GM19240 (cell line): ENCODE data around the gene SS18.

Experiments
- DNase-seq: peaks from one replicate; pipeline ENCODE4 v3.0.0; 2011; ENCODE audit warnings: low spot score; ENCODE audit not compliant: insufficient read length

Gene SS18

DNA sequence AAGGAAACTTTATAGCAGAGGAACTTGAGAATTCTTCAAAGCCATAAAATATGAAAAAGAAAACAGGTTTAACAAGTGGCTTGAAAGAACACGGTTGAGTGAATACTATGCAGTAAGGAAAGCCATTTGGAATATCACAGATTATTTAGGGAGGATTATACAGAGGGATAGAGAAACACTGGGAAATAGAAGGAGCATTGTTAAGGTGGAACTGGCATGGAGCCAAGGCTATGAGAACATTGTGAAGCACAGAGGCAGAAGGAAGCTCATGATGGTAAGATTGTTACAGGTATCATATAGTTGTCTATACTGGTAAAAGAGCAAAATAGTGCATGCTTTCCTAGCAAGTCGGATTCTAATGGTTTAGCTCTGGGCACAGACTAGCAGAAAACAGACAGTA, 87.1 kb downstream of the SS18 start:
- DNase-seq = no peak

DNA sequence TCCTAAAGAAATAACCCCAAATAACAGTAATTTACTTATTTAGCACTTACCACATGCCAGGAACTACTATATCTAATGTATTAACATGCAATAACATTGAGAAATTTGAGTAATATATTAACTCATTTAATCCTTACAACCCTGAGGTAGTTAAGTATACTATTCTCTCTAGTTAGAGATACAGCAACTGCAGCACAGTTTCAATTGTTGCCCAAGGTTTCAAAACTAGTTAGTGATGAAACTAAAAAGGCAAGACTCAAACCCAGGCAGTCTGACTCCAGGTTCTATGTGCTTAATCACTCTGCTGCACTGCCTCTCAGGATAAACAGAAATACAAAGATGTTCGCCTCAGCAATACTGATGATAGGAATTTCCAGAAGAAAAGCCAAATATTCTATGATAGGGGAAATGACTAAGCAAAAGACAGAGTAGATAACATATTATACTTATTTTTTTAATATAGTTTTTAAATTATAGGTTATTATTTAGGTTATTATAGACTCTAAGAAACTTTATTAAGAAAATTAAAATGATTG, 88.0 kb downstream of the SS18 start:
- DNase-seq = no peak

DNA sequence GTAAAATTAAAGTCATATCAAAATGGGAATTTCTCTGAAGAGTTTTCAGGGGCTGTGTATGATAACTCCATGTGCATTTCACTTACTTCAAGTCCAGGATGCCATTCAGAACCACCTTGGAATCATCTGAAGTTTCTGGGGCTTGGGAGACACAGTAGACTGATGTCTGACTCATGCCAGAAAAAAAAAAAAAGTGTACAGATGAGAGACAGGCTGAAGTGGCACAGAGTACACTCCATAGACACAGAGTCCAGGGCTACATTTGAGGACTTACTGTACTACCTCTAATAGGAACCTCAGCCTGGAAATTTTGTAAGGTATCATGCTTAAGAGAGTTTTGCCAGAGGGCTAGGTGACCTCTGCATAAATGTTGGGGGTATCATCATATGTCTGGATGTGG, 92.0 kb downstream of the SS18 start:
- no peak for DNase-seq

DNA sequence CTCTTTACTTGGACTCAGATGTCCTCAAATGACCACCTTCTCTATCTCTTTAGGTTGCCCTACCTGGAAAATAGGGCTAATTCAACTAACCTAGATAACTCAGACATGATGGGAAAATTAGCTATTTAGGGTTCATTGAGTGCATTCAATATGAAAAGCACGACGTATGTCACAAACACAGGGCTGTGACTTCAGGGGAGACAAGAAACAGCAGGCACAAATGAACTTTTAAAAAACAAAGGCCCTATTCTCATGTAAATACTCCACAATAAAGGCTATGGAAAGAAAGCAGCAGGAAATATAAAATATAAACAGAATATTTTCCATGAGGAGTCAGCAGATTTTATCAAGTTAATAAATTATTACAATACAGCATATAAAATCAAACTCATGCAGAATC, 97.8 kb downstream of the SS18 start:
- no peak for DNase-seq

DNA sequence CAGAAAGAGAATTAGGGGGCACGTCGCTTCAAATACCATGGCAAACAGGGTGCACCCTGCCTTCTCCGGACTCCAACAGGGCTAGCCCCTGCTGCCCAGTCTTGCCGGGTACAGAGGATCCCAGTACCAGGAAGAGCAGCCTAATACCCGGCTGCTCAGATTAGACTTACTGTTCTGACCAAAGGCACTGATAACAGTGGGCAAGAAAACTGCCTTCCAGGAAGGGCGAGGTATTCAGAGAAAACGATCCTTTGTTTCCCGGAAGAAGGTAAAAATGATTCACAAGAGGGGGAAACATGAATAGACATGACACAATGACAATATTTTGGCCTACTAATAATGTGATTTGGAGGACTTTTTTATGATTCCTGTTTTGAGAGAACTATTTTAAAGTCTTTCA, 99.9 kb downstream of the SS18 start:
- no peak for DNase-seq

DNA sequence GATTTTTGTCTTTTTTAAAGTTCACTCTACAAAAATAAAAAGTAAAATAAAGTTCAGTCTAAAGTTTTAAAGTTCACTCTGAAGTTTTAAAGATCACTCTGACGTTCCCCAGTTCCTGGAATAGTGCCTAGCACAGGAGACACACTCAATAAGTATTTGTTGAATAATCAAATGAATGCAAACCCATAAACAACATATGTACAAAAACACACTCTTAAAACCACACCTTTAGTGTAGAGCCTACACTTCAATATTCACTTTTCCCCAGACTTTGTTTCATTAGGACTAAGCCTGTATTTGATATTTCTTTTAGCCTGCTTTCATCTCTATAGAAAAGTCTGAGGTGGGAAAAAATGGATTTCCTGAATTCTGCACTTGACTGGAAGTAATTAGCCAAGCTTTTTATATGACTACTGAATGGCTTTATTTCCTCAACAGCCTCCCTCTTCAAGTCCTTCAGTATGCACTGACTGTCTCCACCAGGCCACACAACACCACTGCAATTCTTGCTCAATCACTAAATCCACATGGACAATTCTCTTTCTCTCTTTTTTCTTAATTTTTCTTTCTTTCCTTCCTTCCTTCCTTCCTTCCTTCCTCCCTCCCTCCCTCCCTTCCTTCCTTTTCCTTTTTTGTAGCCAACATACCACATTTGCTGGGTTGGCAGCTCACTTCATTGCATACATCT, 104.6 kb downstream of the SS18 start:
- DNase-seq = no peak

DNA sequence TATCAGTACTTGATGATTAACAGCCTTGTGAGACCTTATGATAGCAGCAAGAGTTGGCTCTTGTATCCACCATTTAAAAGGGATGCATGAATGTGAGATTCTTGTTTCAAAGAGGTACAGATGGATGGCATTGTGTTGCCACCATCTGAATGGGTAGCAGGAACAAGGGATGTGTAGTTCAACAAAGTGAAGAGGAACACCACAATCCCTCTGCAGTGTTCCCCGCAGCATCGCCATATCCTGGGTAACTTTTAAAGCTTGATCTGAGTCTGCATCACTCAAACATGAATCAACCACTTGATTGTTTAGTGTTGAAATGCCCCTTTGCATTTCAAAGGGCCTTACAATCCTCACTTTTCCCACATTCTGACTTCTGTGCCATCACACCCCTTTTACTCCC, 106.7 kb downstream of the SS18 start:
- DNase-seq = no peak

DNA sequence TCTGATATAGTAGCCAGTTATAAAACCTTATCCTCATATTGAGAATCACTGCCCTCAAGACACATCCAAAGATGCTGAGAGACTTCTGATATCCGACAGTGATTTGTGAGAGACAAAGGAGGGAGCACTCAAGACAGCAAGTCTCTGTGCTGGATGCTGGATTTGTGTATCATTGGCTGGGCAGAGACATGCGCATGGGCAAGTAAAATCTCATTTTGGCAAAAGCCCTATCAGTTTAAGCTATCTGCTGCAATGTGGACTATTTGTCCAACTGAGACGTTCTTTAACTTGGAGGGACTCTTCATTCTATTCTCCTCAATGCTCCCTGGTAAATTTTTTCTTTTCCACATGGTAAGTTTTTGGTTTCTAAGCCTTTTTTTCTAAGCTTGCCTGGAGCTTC, 107.5 kb downstream of the SS18 start:
- no peak for DNase-seq

DNA sequence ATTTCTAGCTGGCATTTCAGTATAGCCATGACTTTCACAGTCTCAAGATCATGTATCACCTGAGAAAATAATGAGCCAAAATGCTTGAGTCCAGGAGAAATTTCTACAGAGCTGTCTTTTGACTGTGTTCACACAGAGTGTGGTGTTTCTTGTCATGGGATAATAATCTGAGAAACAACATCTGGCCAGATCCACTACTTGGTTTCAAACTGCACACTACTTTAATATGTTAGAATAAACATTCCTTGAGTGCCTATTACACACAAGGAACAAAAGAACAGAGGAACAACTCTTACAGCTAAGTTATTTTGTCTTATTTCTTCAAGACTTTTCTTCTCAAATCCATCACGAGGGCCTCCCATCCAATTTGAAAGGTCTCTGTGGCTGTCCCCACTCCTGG, 108.3 kb downstream of the SS18 start:
- DNase-seq = no peak

DNA sequence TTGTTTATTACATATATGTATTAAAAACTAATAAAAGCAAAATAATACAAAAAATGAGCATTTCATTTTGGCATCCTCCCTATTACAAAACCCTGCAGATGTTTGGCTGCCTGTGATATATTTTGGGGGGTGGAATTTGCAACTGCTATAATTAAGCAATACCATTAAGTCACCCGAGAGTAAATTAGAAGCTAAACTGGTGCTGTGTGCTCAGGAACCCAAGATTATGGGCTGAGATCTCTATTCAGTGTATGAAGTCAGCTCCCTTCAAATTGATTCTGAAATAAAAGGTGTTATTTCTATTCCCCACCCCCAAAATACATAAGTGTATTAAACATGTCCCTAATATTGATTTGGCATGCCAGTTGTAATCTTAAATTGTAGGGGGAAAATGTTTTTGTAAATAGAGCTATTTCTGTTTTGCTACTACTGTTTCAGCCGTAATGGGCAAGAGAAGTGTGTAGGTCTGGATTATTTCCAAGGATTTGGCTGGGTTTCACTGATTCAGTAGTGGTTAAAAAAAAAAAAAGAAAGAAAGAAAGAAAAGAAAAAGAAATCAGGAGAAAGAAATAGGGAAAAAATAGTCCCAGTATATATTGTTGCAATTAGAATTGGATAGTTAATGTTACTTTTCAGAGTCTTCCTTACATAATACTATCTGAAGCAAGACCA, 110.9 kb downstream of the SS18 start:
- DNase-seq = no peak

DNA sequence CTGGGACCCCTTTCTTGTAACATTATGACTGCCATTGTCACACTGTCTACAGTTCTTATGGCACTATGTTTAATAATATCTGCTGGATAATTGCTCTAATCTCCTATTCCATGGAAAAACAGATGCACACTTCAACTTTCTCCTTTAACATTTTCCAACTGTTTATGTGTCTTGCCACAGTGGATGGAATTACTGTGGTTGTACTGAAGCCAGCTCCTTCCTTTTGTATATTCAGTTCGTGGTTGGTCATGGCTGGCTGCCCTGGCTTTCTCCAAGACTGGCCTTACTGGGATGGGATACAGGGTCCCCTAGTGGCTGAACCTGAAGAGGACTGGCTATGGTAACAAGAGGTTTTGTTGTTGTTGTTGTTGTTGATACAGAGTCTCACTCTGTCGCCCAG, 113.9 kb downstream of the SS18 start:
- DNase-seq = no peak

DNA sequence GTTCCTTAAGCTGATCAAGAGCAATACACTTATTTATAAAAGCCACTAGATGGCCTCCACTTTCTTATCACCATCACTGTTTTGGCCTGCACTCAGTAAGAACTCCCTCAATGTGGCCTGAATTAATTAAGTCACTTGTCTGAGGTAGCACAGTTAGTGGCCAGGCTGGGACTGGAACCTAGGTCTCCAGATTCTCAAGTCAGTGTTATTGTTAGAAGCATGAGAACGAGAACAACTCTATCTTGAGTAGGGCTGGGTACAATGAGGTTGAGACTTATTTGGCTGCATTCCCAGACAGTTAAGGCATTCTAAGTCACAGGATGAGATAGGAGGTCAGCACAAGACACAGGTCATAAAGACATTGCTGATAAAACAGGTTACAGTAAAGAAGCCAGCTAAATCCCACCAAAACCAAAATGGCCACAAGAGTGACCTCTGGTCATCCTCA, 115.8 kb downstream of the SS18 start:
- no peak for DNase-seq
